Breast epithelium (tissue), 4 donors: ENCODE measurements around the gene CPA5. TPM values are rescaled to one million over a fixed set of nuclear protein-coding genes. Genes with fewer than 3 reads are reported as not detected.

Experiments
- DNase-seq, 2 donors: peaks; one replicate each; pipeline ENCODE4 v3.0.0-alpha.2; 2019; ENCODE audit warnings: low spot score in 2 of 2
- H3K27ac ChIP-seq, 2 donors: fragments of 200-600 bp; sonication (generic) in 1 of 2; one replicate each; pipeline ENCODE4 v1.5.1; 2016 to 2019; ENCODE audit warnings: mild to moderate bottlenecking in 1 of 2
- H3K27me3 ChIP-seq, 2 donors: fragments of 200-600 bp; sonication (generic) in 1 of 2; one replicate each; pipeline versions ENCODE4 v1.5.1 to v1.6.0; 2017 to 2019; ENCODE audit warnings: control low read depth in 1 of 2, mild to moderate bottlenecking in 1 of 2
- H3K36me3 ChIP-seq: fragments of 200-600 bp; one replicate; pipeline ENCODE4 v1.5.1; 2019
- H3K4me1 ChIP-seq, 2 donors: fragments of 200-600 bp; sonication (generic); one replicate each; pipeline ENCODE4 v1.5.1; 2016 to 2019; ENCODE audit warnings: control low read depth in 1 of 2
- H3K4me3 ChIP-seq, 3 donors: fragments of 200-600 bp; sonication (generic); 1 replicate in 2 of 3; 2 replicates in 1 of 3; pipeline ENCODE4 v1.5.1; 2016 to 2019; ENCODE audit warnings: mild to moderate bottlenecking in 3 of 3, moderate library complexity in 2 of 3
- H3K9me3 ChIP-seq, 2 donors: fragments of 200-600 bp; sonication (generic) in 1 of 2; one replicate each; pipeline ENCODE4 v1.5.1; 2016 to 2019; ENCODE audit warnings: control low read depth in 1 of 2
- CTCF ChIP-seq, 3 donors: fragments of 450-650 bp; IDR thresholded peaks; one replicate each; pipeline ENCODE4 v1.5.1; 2016 to 2017; ENCODE audit warnings: antibody characterized with exemption in 3 of 3, mild to moderate bottlenecking in 3 of 3, moderate library complexity in 3 of 3
- POLR2A ChIP-seq: fragments of 450-650 bp; IDR thresholded peaks from one replicate; pipeline ENCODE4 v1.6.1; 2016; ENCODE audit warnings: antibody characterized with exemption, mild to moderate bottlenecking, moderate library complexity
- POLR2AphosphoS5 ChIP-seq, 3 donors: sonication (generic); formaldehyde crosslinking; IDR thresholded peaks; one replicate each; pipeline ENCODE4 v1.6.1; 2017; ENCODE audit warnings: antibody characterized with exemption in 3 of 3
- intact Hi-C: fragments of 100-400 bp; cut with DNase I; formaldehyde crosslinking; loops from one replicate; pipeline ENCODE4 v1.15.1; 2023; ENCODE audit warnings: low total_unique reads
- total RNA-seq, 3 donors: library from RNA; depleted of rRNA; stranded (reverse); fragments of >200 nt; gene quantifications; one replicate each; pipeline ENCODE4 v1.1.0, GENCODE V29; 2016

CPA5 gene
- total RNA-seq, 3 donors from 2014 or later, result not detected

GRCh38 chr7:130350945-130351790, 6.6 kb downstream of the CPA5 start:
- Histone ChIP-seq H3K27me3 (no peaks in the 10 kb centered on the region), H3K4me1 (peaks cover 12 to 16% of the 10 kb centered on the region in 2 donors), H3K36me3 (no peaks in the 10 kb centered on the region), H3K4me3 (peak overlapping the region in 1 of 3 donors; percentile 25), H3K27ac (peak overlapping the region; percentile 79 to 90), H3K9me3 (no peaks in the 10 kb centered on the region)
- DNase-seq, result no peak
- intact Hi-C loops, result no loop called here
- no peak for TF ChIP-seq CTCF (IDR thresholded peaks at IDR 0.05)
- TF ChIP-seq POLR2A, result no peak
- no peak for TF ChIP-seq POLR2AphosphoS5 (IDR thresholded peaks at IDR 0.05)

GRCh38 chr7:130351791-130352090, 7.1 kb downstream of the CPA5 start:
- Histone ChIP-seq H3K27ac (peak overlapping the region; percentile 79 to 90), H3K4me3 (no peak overlapping the region), H3K9me3 (no peaks in the 10 kb centered on the region), H3K27me3 (no peaks in the 10 kb centered on the region), H3K36me3 (no peaks in the 10 kb centered on the region), H3K4me1 (peaks cover 13 to 19% of the 10 kb centered on the region in 2 donors)
- no peak for DNase-seq
- TF ChIP-seq POLR2AphosphoS5 (IDR thresholded peaks at IDR 0.05), result no peak
- no peak for TF ChIP-seq POLR2A
- no peak for TF ChIP-seq CTCF (IDR thresholded peaks at IDR 0.05)
- intact Hi-C loops, result no loop called here

- TF ChIP-seq POLR2A (no peak), CTCF (IDR thresholded peaks at IDR 0.05) (no peak), POLR2AphosphoS5 (IDR thresholded peaks at IDR 0.05) (no peak)
- H3K9me3 ChIP-seq, result no peaks in the 10 kb centered on the region
- no peaks in the 10 kb centered on the region for H3K27me3 ChIP-seq
- no peaks in the 10 kb centered on the region for H3K36me3 ChIP-seq
- H3K4me3 ChIP-seq, result peak overlapping the region in 1 of 3 donors; percentile 34
- no peak for DNase-seq
- intact Hi-C loops, result no loop called here
- peak overlapping the region; percentile 79 to 90 for H3K27ac ChIP-seq
- peaks cover 18 to 20% of the 10 kb centered on the region in 2 donors for H3K4me1 ChIP-seq
These were observed 7.8 kb downstream of the CPA5 start for GRCh38 chr7:130352194-130353074.

GRCh38 chr7:130353196-130353595, 8.6 kb downstream of the CPA5 start:
- Histone ChIP-seq H3K36me3 (no peaks in the 10 kb centered on the region), H3K27ac (peak overlapping the region; percentile 79), H3K9me3 (no peaks in the 10 kb centered on the region), H3K4me1 (peaks cover 18 to 20% of the 10 kb centered on the region in 2 donors), H3K4me3 (no peak overlapping the region), H3K27me3 (no peaks in the 10 kb centered on the region)
- DNase-seq, result no peak
- TF ChIP-seq CTCF (IDR thresholded peaks at IDR 0.05) (no peak), POLR2AphosphoS5 (IDR thresholded peaks at IDR 0.05) (no peak), POLR2A (no peak)
- intact Hi-C loops, result no loop called here
